Ishikawa (cell line): Measurements from ENCODE around the gene ZNF292.

Source experiments
- CEBPB ChIP-seq: IDR thresholded peaks from 2 replicates; pipeline ENCODE4 v1.6.1; 2012
- CREB1 ChIP-seq: IDR thresholded peaks from 2 replicates; pipeline ENCODE4 v1.6.1; 2012; ENCODE audit warnings: low read depth
- EGR1 ChIP-seq: IDR thresholded peaks from 2 replicates; pipeline ENCODE4 v1.6.1; 2012
- EP300 ChIP-seq: IDR thresholded peaks from 2 replicates; pipeline ENCODE4 v1.6.1; 2012; ENCODE audit warnings: borderline replicate concordance
- FOXM1 ChIP-seq: IDR thresholded peaks from 2 replicates; pipeline ENCODE4 v1.6.1; 2012; ENCODE audit warnings: low read depth, borderline replicate concordance
- MAX ChIP-seq: IDR thresholded peaks from 2 replicates; pipeline ENCODE4 v1.6.1; 2012
- RAD21 ChIP-seq: IDR thresholded peaks from 2 replicates; pipeline ENCODE4 v1.6.1; 2012; ENCODE audit warnings: low read depth
- REST ChIP-seq: IDR thresholded peaks from 2 replicates; pipeline ENCODE4 v1.6.1; 2012; ENCODE audit warnings: low read depth, mild to moderate bottlenecking
- TAF1 ChIP-seq: IDR thresholded peaks from 2 replicates; pipeline ENCODE4 v1.6.1; 2012; ENCODE audit warnings: low read depth, mild to moderate bottlenecking
- TCF12 ChIP-seq: IDR thresholded peaks from 2 replicates; pipeline ENCODE4 v1.6.1; 2012; ENCODE audit warnings: low read depth
- TEAD4 ChIP-seq: IDR thresholded peaks from 2 replicates; pipeline ENCODE4 v1.6.1; 2012
- YY1 ChIP-seq: IDR thresholded peaks from 2 replicates; pipeline ENCODE4 v1.6.1; 2012; ENCODE audit warnings: low read depth

- TF ChIP-seq FOXM1 (no peak), REST (no peak), RAD21 (no peak), TAF1 (no peak), YY1 (no peak), MAX (no peak), EP300 (no peak), CEBPB (no peak), TEAD4 (no peak), CREB1 (no peak), EGR1 (no peak), TCF12 (no peak)
These were observed 141.8 kb downstream of the ZNF292 start for GRCh38 chr6:87297119-87297518.
